B cell (primary cell): ENCODE results near the gene NFRKB.

Experiments used
- CTCF ChIP-seq: fragments of 200-600 bp; IDR thresholded peaks from one replicate; pipeline ENCODE4 v1.8.0; 2022; ENCODE audit warnings: antibody characterized with exemption, mild to moderate bottlenecking
- EZH2 ChIP-seq: IDR thresholded peaks from 2 replicates; pipeline ENCODE4 v1.6.1; 2012; ENCODE audit warnings: borderline replicate concordance, low read depth, mild to moderate bottlenecking, moderate library complexity, low read length; ENCODE audit not compliant: insufficient read depth, poor library complexity, severe bottlenecking

GRCh38 chr11:129852125-129852740 is 43.1 kb downstream of the NFRKB start:
- TF ChIP-seq EZH2: no peak
- TF ChIP-seq CTCF: no peak
